Loucy (cell line): Measurements from ENCODE around the gene USP47.

Experiments
- CTCF ChIP-seq: fragments of 200-600 bp; sonication (generic); conservative IDR thresholded peaks from 2 replicates; pipeline ENCODE4 v1.5.1; 2014; ENCODE audit warnings: mild to moderate bottlenecking, antibody characterized with exemption, low read length
- EZH2phosphoT487 ChIP-seq: fragments of 200-600 bp; IDR thresholded peaks from 2 replicates; pipeline ENCODE4 v1.6.1; 2018; ENCODE audit warnings: antibody characterized with exemption, mild to moderate bottlenecking, moderate library complexity, borderline replicate concordance

- TF ChIP-seq CTCF (no peak), EZH2phosphoT487 (no peak)
Observed at GRCh38 chr11:11808992-11809615, 32.7 kb upstream of the USP47 start.
